Transverse colon (tissue), 3 donors: Measurements from ENCODE around the gene ZNF69.

Experiments used
- EP300 ChIP-seq: sonication (generic); formaldehyde crosslinking; IDR thresholded peaks from one replicate; pipeline ENCODE4 v1.6.1; 2017; ENCODE audit warnings: antibody characterized with exemption, low read depth
- POLR2AphosphoS5 ChIP-seq, 3 donors: sonication (generic); formaldehyde crosslinking; IDR thresholded peaks; one replicate each; pipeline ENCODE4 v1.6.1; 2016; ENCODE audit warnings: antibody characterized with exemption in 3 of 3

- TF ChIP-seq POLR2AphosphoS5 (IDR thresholded peaks at IDR 0.05) (no peak), EP300 (no peak)
These were observed 3.1 kb downstream of the ZNF69 start for GRCh38 chr19:11890634-11891033.
